ENCODE data around the gene CSNK1G3.

DNA sequence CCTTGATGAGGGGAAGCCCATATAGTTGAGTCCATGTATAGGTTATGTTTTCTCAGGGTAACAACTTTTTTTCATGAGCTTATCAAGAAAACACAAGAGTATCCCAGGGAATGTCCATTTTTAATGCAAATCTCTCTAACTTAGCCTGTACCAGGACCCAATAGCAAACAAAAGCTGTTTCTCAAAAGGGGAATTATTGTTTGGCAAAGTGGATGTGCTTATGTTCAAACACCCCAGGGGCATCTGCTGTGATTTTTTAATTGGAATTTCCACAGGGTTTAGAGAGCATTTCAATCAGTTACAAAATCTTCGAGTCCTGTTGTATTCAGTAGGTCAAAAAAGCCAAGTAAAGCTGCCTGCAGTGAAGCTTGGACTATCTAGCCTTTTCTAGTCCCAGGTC lies 33.4 kb upstream of the CSNK1G3 start:
- TF ChIP-seq, protein P1, sequence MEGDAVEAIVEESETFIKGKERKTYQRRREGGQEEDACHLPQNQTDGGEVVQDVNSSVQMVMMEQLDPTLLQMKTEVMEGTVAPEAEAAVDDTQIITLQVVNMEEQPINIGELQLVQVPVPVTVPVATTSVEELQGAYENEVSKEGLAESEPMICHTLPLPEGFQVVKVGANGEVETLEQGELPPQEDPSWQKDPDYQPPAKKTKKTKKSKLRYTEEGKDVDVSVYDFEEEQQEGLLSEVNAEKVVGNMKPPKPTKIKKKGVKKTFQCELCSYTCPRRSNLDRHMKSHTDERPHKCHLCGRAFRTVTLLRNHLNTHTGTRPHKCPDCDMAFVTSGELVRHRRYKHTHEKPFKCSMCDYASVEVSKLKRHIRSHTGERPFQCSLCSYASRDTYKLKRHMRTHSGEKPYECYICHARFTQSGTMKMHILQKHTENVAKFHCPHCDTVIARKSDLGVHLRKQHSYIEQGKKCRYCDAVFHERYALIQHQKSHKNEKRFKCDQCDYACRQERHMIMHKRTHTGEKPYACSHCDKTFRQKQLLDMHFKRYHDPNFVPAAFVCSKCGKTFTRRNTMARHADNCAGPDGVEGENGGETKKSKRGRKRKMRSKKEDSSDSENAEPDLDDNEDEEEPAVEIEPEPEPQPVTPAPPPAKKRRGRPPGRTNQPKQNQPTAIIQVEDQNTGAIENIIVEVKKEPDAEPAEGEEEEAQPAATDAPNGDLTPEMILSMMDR (optimal IDR thresholded peaks at IDR 0.05 in 1 of 3, IDR thresholded peaks at IDR 0.05 in 1 of 3, conservative IDR thresholded peaks at IDR 0.05 in 1 of 3; ENCODE audit: extremely low read depth in 1 of 3, insufficient read depth in 2 of 3, low read length in 3 of 3): no peak
- TF ChIP-seq EZH2 (IDR thresholded peaks at IDR 0.05; ENCODE audit: low read length): no peak

Data from keratinocyte (primary cell).